IgD-negative memory B cell (primary cell): ENCODE results near the gene CHRM3. TPM values are rescaled to one million over a fixed set of nuclear protein-coding genes. Genes with fewer than 3 reads are reported as not detected.

Source experiments
- H3K27ac Mint-ChIP-seq, 3 donors: one replicate each; pipeline ENCODE4 v1.8.0; 2020 to 2022; ENCODE audit warnings: mild to moderate bottlenecking in 3 of 3, mixed read lengths in 3 of 3, moderate library complexity in 1 of 3
- H3K27me3 Mint-ChIP-seq: one replicate; pipeline ENCODE4 v1.8.0; 2021; ENCODE audit warnings: mixed read lengths
- H3K36me3 Mint-ChIP-seq: one replicate; pipeline ENCODE4 v1.8.0; 2020; ENCODE audit warnings: mild to moderate bottlenecking, mixed read lengths
- H3K4me1 Mint-ChIP-seq, 3 donors: one replicate each; pipeline ENCODE4 v1.8.0; 2020 to 2022; ENCODE audit warnings: mixed read lengths in 3 of 3, mild to moderate bottlenecking in 1 of 3
- H3K4me3 Mint-ChIP-seq, 4 donors: one replicate each; pipeline ENCODE4 v1.8.0; 2020 to 2022; ENCODE audit warnings: mild to moderate bottlenecking in 4 of 4, mixed read lengths in 4 of 4, moderate library complexity in 3 of 4
- H3K9me3 Mint-ChIP-seq, 3 donors: one replicate each; pipeline ENCODE4 v1.8.0; 2020 to 2021; ENCODE audit warnings: mixed read lengths in 3 of 3, mild to moderate bottlenecking in 1 of 3
- polyA plus RNA-seq: library from polyadenylated mRNA; unstranded; fragments of 300-500 nt; fragmentation: Illumina TruSeq; gene quantifications from one replicate; pipeline ENCODE4 v1.2.3, GENCODE V29; 2021

The CHRM3 gene
- polyA plus RNA-seq, 1 donor from 2014 or later = not detected

DNA sequence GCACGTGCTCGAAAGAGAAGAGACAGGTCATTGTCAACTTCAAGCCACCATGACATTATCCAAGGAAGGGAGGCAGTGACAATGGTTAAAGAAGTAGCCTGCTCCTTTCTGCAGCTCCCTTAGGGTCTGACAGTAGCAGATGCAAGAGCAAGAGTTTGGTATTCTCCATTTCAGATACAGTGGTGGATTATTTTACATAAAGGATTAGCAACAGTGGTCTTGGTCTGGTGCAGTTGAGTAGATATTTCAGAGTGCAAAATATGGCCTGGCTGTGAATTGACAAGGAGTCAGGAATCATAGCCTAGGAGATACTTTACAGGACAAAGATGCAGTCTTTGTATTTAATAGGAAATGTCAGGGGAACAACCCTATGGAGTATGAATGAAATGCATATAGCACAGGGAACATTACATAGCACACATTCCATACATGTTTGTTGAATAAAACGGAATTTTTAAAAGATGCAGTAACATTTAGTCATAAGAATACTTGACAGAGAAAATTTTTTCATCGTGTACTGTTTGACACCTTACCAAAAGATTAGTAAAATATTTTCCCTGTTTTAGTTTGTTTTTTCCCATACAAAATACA, 41.8 kb downstream of the CHRM3 start:
- no peaks in the 10 kb centered on the region for H3K27me3 Mint-ChIP-seq
- H3K4me3 Mint-ChIP-seq = no peak overlapping the region
- no peaks in the 10 kb centered on the region for H3K36me3 Mint-ChIP-seq
- no peak overlapping the region for H3K27ac Mint-ChIP-seq
- peaks cover 1 to 12% (median 7%) of the 10 kb centered on the region in 3 donors for H3K9me3 Mint-ChIP-seq
- H3K4me1 Mint-ChIP-seq = no peaks in the 10 kb centered on the region

DNA sequence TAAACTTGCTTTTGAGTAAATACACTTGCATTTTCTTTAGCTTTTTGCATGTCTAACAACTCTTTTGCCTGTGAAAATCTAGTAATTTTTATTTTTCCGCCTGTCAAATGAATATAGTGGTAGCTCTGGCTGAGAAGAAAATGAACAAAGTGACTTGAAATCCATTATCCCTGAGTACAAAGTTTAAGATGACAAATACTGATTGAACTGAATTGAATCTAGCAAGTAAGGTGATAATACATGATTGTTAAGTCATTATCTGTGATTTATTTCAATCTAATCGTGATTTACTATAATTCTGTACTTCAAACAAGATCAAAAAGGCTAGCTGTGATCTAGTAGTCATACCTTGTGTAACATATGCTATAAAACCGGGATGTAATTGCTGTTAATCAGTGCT, 42.8 kb downstream of the CHRM3 start:
- no peaks in the 10 kb centered on the region for H3K36me3 Mint-ChIP-seq
- H3K27ac Mint-ChIP-seq = no peak overlapping the region
- peaks cover 1 to 12% (median 12%) of the 10 kb centered on the region in 3 donors for H3K9me3 Mint-ChIP-seq
- no peaks in the 10 kb centered on the region for H3K27me3 Mint-ChIP-seq
- H3K4me3 Mint-ChIP-seq = no peak overlapping the region
- no peaks in the 10 kb centered on the region for H3K4me1 Mint-ChIP-seq

DNA sequence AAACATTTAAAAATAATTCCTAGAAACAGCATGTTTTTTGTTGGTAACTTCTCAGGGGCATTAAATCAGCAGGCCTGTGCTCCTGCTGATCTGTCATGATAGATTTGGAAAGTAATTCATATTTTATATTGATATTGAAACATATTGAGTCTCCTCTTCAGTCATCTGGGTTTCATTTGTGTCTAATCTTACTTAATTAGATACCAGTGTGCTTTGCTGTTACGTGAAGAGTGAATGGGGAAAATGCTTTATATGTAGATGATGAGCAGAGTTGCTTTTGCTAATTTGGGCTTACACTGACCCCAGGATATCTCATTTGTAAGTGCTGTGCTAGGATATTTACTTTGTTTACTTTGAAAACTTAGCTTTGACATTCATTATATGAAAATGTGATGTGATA, 45.9 kb downstream of the CHRM3 start:
- Mint-ChIP-seq H3K9me3 (peaks cover 0 to 14% (median 3%) of the 10 kb centered on the region in 3 donors), H3K27ac (no peak overlapping the region), H3K4me3 (no peak overlapping the region), H3K27me3 (no peaks in the 10 kb centered on the region), H3K36me3 (no peaks in the 10 kb centered on the region), H3K4me1 (no peaks in the 10 kb centered on the region)

- no peaks in the 10 kb centered on the region for H3K4me1 Mint-ChIP-seq
- no peak overlapping the region for H3K27ac Mint-ChIP-seq
- no peaks in the 10 kb centered on the region for H3K36me3 Mint-ChIP-seq
- H3K27me3 Mint-ChIP-seq = no peaks in the 10 kb centered on the region
- peaks cover 0 to 14% (median 3%) of the 10 kb centered on the region in 3 donors for H3K9me3 Mint-ChIP-seq
- no peak overlapping the region for H3K4me3 Mint-ChIP-seq
These were observed 47.8 kb downstream of the CHRM3 start for GRCh38 chr1:239434181-239434580.
